ENCODE measurements around the gene CADM2.

Gene CADM2

GRCh38 chr3:85709346-85709892, 750.6 kb downstream of the CADM2 start:
- TF ChIP-seq, protein P1, sequence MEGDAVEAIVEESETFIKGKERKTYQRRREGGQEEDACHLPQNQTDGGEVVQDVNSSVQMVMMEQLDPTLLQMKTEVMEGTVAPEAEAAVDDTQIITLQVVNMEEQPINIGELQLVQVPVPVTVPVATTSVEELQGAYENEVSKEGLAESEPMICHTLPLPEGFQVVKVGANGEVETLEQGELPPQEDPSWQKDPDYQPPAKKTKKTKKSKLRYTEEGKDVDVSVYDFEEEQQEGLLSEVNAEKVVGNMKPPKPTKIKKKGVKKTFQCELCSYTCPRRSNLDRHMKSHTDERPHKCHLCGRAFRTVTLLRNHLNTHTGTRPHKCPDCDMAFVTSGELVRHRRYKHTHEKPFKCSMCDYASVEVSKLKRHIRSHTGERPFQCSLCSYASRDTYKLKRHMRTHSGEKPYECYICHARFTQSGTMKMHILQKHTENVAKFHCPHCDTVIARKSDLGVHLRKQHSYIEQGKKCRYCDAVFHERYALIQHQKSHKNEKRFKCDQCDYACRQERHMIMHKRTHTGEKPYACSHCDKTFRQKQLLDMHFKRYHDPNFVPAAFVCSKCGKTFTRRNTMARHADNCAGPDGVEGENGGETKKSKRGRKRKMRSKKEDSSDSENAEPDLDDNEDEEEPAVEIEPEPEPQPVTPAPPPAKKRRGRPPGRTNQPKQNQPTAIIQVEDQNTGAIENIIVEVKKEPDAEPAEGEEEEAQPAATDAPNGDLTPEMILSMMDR (IDR thresholded peaks at IDR 0.05; ENCODE audit: insufficient read depth, missing control alignments): no peak
- no peak for FAIRE-seq
- no peak for DNase-seq (ENCODE audit: insufficient read length, low spot score)

DNA sequence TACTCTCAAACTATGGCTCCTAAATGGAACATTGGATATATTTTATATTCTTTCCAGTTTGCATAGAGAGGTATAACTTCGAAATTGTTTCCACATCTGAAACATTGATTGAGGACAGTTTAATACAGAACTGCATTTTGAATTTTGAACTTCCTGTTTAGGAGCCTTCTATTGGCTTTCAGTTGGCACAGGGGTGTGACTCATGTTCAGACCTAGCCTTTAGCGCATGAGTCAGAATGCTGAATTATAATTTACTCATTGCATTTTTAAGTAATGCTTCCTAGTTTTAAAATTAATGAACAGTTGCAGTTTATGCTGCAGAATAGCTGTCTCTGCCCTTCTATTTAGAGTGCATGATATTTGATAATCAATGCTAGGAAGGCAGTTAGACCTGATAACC, 751.7 kb downstream of the CADM2 start:
- FAIRE-seq: no peak
- TF ChIP-seq, protein P1 (IDR thresholded peaks at IDR 0.05; ENCODE audit: insufficient read depth, missing control alignments): no peak
- no peak for DNase-seq (ENCODE audit: insufficient read length, low spot score)

DNA sequence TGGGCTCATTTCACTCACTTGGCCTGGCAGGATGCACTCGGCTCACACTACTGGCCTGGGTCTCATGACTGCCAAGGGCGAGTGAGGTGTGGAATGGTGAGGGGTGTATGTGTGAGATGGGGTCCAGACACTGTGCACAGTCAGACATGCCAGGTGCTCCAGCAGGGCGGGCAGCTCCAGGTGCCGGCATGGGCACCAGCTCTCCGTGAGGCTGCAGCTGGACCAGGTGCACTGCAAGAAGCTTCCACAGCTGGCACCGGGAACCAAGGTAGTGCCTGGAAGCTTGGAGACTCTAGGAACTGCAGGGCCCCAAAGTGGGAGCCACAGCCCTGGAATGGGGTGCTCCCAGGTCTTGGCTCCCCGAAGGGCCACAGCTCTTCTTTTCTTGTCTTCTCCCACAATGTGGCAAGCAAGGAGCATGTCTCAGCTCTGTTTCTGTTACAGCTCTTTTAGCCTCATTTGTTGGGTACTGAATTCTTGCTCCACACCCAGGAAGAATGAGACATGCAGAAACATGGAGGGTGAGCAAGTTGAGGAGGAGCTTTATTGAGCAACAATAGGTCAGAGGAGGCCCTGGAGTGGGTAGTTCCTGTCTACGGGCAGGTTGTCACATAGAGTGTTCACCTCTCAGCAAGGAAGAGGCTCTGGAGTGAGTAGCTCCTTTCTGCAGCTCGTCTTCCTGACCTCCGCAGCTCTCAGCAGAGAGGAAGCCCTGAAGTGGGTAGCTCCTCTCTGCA, 762.8 kb downstream of the CADM2 start:
- FAIRE-seq: no peak

DNA sequence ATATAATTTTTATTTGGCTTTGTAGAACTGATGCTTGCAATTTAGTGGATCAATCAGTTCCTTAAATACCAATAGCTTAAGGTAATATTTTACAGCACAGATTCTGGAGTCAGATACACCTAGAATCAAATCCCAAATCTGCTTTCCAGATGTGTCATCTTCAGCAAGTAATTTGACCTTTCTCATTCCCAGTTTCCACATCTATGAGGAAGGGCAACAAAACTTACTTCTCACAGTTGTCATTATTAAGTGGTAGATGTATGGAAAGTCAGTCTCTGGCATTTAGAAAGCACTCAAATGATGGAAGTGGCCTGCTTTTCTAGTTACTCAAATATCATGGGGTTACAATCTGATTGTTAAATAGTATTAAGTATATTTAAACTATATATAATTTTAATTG, 767.0 kb downstream of the CADM2 start:
- TF ChIP-seq, protein P1 (IDR thresholded peaks at IDR 0.05; ENCODE audit: insufficient read depth, missing control alignments): no peak
- no peak for FAIRE-seq
- DNase-seq (ENCODE audit: insufficient read length, low spot score): no peak

More for the DNA sequence above, 762.8 kb downstream of the CADM2 start:
- DNase-seq (ENCODE audit: insufficient read length, low spot score): no peak
- TF ChIP-seq, protein P1 (IDR thresholded peaks at IDR 0.05; ENCODE audit: insufficient read depth, missing control alignments): no peak

DNA sequence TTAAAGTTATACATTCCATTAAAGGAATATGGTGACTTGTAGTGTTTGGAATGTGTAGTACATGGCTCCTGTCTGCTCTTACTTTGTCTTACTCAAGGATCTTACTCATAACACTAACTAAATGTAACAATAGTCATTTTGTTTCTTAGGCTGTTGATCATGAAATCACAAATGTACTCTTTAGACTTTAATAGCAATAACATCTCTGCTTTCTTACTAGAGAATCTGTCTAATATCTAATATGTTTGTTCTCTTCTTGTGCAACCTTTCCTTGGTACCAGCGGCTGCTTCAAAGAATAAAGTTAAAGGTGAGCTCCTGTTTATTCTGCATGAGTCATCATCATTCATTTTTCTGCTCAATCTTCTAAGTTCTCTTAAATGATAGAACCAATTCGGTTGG, 767.5 kb downstream of the CADM2 start:
- DNase-seq (ENCODE audit: insufficient read length, low spot score): no peak
- TF ChIP-seq, protein P1 (IDR thresholded peaks at IDR 0.05; ENCODE audit: insufficient read depth, missing control alignments): no peak
- peak; percentile 11 for FAIRE-seq

DNA sequence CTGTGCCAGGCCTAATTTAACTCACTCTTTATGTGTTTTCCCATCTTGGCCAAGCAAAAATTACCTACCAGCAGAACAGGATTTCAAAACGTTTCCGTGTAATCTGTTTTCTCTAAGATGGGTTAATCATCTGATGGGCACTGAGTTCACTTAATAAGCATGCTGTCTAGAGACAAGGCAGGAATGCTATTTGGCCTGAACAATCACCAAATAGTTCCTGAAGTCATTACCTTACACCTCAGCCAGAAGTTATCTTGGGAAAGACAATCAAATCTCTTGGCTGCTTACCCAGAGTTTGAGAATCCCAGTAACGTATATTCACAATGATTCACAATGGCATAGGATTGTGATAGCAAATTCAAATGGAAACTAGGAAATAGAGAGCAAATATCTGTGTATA, 779.1 kb downstream of the CADM2 start:
- no peak for DNase-seq (ENCODE audit: insufficient read length, low spot score)
- no peak for FAIRE-seq
- TF ChIP-seq, protein P1 (IDR thresholded peaks at IDR 0.05; ENCODE audit: insufficient read depth, missing control alignments): no peak

DNA sequence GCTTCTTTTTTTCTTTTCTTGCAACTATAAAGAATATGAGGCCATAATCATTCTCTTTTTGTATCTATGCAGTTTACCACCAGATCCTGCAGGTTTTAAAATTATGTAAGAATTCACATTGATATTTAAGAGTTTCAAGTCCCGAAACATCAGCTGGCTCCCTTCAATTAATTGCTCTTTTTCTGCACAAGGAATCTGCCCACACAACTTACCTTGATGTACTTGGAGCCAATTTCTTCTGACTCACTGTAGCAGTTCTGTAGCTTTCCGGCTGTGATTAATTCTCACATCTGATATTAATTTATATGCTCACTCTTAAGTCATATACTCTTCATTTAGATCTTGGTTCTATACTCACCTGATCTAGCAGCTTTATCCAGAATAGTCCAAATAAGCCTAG, 781.8 kb downstream of the CADM2 start:
- TF ChIP-seq, protein P1 (IDR thresholded peaks at IDR 0.05; ENCODE audit: insufficient read depth, missing control alignments): no peak
- FAIRE-seq (no peak), DNase-seq (ENCODE audit: insufficient read length, low spot score) (no peak)
